Measurements from ENCODE around the gene DYNC1H1.

- TF ChIP-seq CTCF (IDR thresholded peaks at IDR 0.05) = no peak
- no peak for TF ChIP-seq EZH2phosphoT487 (IDR thresholded peaks at IDR 0.05)
- TF ChIP-seq EZH2 (IDR thresholded peaks at IDR 0.05) = no peak
Measured at GRCh38 chr14:102085488-102085887, 121.1 kb downstream of the DYNC1H1 start.
